ENCODE results near the gene HDAC11.

GRCh38 chr3:13459605-13460340, 20.3 kb upstream of the HDAC11 start:
- TF ChIP-seq TP53 (CRISPR knock-in tag; conservative IDR thresholded peaks at IDR 0.05) (no peak), ZFP36 (IDR thresholded peaks at IDR 0.05; ENCODE audit: borderline replicate concordance, low read depth, low read length, partially characterized antibody) (no peak), KDM3A (CRISPR knock-in tag; IDR thresholded peaks at IDR 0.05; ENCODE audit: low read depth) (no peak), POLR2AphosphoS5 (IDR thresholded peaks at IDR 0.05; ENCODE audit: low read depth, low read length) (no peak), RAD21 (CRISPR knock-in tag; IDR thresholded peaks at IDR 0.05) (no peak), ZSCAN31 (CRISPR knock-in tag; IDR thresholded peaks at IDR 0.05; ENCODE audit: low read depth) (no peak), TAF1 (CRISPR knock-in tag; IDR thresholded peaks at IDR 0.05) (no peak), CTCF (CRISPR knock-in tag; IDR thresholded peaks at IDR 0.05) (no peak), ATF1 (CRISPR knock-in tag; IDR thresholded peaks at IDR 0.05) (no peak), GTF2F1 (IDR thresholded peaks at IDR 0.05; ENCODE audit: low read length) (no peak), ZBTB44 (CRISPR knock-in tag; IDR thresholded peaks at IDR 0.05) (no peak), HNF1B (CRISPR knock-in tag; IDR thresholded peaks at IDR 0.05) (no peak), ETV5 (CRISPR knock-in tag; IDR thresholded peaks at IDR 0.05; ENCODE audit: borderline replicate concordance) (no peak), ZNF280B (CRISPR knock-in tag; IDR thresholded peaks at IDR 0.05; ENCODE audit: borderline replicate concordance) (no peak)

Data from HepG2 (cell line).